ENCODE data around the gene GPC5.
"Not testable (repeated sequence)": the region's sequence is repeated elsewhere in the genome, so short reads cannot be mapped to it uniquely, and the experiment has no call there.

GPC5 gene

DNA sequence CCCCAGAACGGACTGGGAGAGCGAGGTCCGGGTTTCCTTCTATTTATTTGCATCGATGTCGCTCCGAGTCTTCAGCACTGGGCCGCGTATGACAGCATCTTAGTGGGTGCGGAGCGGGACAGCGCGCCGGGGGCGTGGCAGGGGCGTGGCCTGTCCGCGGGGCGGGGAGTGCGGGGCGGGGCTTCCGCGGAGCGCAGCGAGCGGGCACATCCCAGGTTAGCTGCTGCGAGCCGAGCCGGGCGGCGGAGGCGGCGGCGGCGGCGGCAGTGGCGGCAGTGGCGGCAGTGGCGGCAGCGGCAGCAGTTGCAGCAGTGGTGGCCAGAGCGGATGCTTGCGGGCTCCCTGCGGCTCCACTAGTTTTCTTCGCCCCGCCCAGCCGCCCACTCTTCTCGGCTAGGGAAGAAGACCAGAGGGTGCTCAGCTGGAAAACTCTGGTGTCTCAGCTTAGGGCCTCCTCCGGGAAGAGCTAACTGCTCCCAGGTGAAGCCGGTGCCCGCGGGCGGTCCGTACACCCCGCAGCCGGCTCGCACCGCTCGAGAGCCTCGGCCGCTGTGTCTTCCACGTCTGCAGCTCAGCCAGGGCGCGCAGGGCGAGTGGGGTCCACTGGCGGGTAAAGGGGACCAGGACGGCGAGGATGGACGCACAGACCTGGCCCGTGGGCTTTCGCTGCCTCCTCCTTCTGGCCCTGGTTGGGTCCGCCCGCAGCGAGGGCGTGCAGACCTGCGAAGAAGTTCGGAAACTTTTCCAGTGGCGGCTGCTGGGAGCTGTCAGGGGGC, at the start of gene GPC5:
Gene GPC5, plus strand, starts transcription at position 209 of the 776 bp plus-strand sequence.
- CTCF ChIA-PET = interaction anchor here (0.9 to 1.1 kb wide), 2 partner anchors 18 to 85 kb away, joined by 3 to 4 read pairs; no protein-coding TSS in a partner anchor
- no peak within 1 kb of the TSS for H3K27ac Mint-ChIP-seq
- H3K27me3 Mint-ChIP-seq = peaks cover 66% of the 10 kb centered on the region
- H3K36me3 Mint-ChIP-seq = no peaks in the 10 kb centered on the region
- peak within 1 kb of the TSS; percentile 57 for H3K4me3 Mint-ChIP-seq
- H3K9me3 Mint-ChIP-seq = no peaks in the 10 kb centered on the region
- peaks cover 11% of the 10 kb centered on the region for H3K4me1 Mint-ChIP-seq
- peak; percentile 85 for DNase-seq

DNA sequence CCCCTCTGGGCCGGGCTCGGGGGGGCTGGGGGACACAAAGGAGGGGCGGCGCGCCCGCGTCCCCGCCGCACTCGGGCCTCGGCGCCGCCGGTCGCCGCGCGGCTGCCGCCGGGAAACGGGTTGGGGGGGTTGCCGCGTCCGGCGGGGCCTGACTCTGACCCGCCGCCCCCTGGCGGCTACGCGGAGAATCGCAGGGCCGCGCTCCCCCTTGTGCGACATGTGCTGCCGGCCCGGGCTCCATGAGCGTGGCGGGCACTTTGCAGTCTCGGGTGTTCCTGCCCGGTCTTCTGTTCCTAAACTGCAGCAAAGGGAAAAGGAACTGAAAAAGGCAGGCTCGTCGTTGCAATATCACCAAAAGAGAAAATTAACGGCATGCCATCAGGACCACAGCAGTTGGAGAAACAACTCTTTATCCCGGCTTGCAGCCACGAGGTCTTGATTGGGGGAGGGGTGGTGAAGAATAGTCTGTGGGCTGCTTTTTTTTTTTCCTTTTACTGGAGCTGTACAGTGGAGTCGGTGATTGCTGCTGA, 49.5 kb upstream of the GPC5 start:
- DNase-seq = peak; percentile 92
- H3K4me3 Mint-ChIP-seq = peak overlapping the region; percentile 93
- H3K4me1 Mint-ChIP-seq = peaks cover 58% of the 10 kb centered on the region
- CTCF ChIA-PET = interaction anchor here (1.1 to 1.2 kb wide), 2 partner anchors 35 to 37 kb away, joined by 5 to 7 read pairs; no protein-coding TSS in a partner anchor
- H3K27me3 Mint-ChIP-seq = no peaks in the 10 kb centered on the region
- H3K27ac Mint-ChIP-seq = peak overlapping the region; percentile 88
- peaks cover 39% of the 10 kb centered on the region for H3K36me3 Mint-ChIP-seq
- no peaks in the 10 kb centered on the region for H3K9me3 Mint-ChIP-seq

DNA sequence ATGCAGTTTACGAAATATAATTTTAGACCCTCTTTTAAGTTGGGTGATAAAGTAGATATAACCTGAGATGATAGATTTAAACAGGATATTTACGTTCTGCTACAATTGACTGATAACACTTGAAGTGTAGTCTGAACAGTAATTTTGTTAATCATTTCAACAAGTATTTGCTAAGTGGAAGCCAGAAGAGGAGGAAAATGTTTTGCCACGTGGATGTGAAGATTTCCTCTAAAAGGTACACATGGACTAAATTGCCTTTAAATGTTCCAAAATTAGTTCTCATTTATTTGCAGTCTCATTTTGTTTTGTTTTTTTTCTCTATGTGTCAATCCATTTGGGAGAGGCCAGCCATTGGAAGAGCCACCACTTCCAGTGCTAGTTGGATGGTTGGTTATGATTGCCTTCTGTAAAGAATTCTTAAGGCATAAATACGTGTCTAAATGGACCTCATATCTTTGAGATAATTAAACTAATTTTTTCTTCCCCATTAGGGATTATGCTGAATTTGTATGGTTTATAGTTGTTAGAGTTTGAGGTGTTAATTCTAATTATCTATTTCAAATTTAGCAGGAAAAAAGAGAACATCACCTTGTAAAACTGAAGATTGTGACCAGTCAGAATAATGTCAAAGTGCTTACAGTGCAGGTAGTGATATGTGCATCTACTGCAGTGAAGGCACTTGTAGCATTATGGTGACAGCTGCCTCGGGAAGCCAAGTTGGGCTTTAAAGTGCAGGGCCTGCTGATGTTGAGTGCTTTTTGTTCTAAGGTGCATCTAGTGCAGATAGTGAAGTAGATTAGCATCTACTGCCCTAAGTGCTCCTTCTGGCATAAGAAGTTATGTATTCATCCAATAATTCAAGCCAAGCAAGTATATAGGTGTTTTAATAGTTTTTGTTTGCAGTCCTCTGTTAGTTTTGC, 48.2 kb upstream of the GPC5 start:
- Mint-ChIP-seq H3K9me3 (no peaks in the 10 kb centered on the region), H3K27ac (peak overlapping the region; percentile 65), H3K4me1 (peaks cover 63% of the 10 kb centered on the region), H3K36me3 (peaks cover 52% of the 10 kb centered on the region), H3K27me3 (no peaks in the 10 kb centered on the region), H3K4me3 (peak overlapping the region; percentile 93)
- CTCF ChIA-PET = interaction anchor here (0.6 to 1.6 kb wide), 4 partner anchors 20 to 39 kb away, joined by 3 to 7 read pairs (median 4); no protein-coding TSS in a partner anchor
- DNase-seq = no peak

DNA sequence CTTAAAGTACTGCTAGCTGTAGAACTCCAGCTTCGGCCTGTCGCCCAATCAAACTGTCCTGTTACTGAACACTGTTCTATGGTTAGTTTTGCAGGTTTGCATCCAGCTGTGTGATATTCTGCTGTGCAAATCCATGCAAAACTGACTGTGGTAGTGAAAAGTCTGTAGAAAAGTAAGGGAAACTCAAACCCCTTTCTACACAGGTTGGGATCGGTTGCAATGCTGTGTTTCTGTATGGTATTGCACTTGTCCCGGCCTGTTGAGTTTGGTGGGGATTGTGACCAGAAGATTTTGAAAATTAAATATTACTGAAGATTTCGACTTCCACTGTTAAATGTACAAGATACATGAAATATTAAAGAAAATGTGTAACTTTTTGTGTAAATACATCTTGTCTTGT, 47.3 kb upstream of the GPC5 start:
- DNase-seq = no peak
- Mint-ChIP-seq H3K36me3 (peaks cover 61% of the 10 kb centered on the region), H3K4me3 (peak overlapping the region; percentile 93), H3K27ac (no peak overlapping the region), H3K27me3 (no peaks in the 10 kb centered on the region), H3K4me1 (peaks cover 59% of the 10 kb centered on the region), H3K9me3 (no peaks in the 10 kb centered on the region)
- CTCF ChIA-PET = interaction anchor here (0.6 to 1.6 kb wide), 2 partner anchors 20 to 33 kb away, joined by 3 read pairs; no protein-coding TSS in a partner anchor

DNA sequence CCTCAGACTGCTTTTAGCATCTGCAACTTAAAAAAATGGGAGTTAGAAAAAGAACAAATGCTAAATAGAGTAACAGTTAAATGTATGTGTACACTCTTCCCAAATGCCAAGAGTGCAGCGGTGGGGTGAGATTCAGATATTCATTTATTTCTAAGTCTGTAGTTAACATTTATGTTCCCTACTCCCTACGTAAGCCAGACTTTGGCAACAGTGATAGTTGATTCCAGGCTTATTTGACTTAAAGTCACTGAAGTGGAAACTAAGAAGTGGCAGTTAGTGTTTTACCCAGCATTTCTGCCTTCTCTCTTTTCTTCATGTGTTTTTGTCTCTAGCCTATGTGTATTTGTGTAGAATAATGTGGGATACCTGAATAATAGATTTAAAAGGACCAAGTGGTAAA, 46.4 kb upstream of the GPC5 start:
- no peak overlapping the region for H3K4me3 Mint-ChIP-seq
- CTCF ChIA-PET = interaction anchor here (1.1 to 1.6 kb wide), 2 partner anchors 21 to 40 kb away, joined by 3 read pairs; no protein-coding TSS in a partner anchor
- H3K4me1 Mint-ChIP-seq = peaks cover 53% of the 10 kb centered on the region
- no peaks in the 10 kb centered on the region for H3K27me3 Mint-ChIP-seq
- no peaks in the 10 kb centered on the region for H3K9me3 Mint-ChIP-seq
- H3K36me3 Mint-ChIP-seq = peaks cover 69% of the 10 kb centered on the region
- no peak overlapping the region for H3K27ac Mint-ChIP-seq
- DNase-seq = no peak

DNA sequence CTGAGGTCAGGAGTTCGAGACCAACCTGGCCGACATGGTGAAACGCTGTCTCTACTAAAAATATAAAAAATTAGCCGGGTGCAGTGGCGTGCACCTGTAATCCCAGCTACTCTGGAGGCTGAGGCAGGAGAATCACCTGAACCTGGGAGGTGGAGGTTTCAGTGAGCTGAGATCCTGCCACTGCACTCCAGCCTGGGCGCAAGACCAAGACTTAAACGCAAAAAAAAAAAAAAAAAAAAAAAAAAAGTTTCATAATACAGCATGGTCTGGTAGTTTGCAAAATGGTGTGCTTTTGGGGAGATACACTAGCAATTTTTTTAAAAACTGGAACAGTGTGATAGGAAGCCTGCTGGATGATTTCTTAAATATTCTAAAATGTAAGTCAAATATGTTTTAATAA, 45.5 kb upstream of the GPC5 start:
- H3K4me3 Mint-ChIP-seq, H3K27me3 Mint-ChIP-seq, DNase-seq, H3K9me3 Mint-ChIP-seq, H3K27ac Mint-ChIP-seq: not testable (repeated sequence)
- Mint-ChIP-seq H3K36me3 (peaks cover 75% of the 10 kb centered on the region), H3K4me1 (peaks cover 52% of the 10 kb centered on the region)
- CTCF ChIA-PET = interaction anchor here (1.1 kb wide), 1 partner anchor 41 kb away, joined by 3 read pairs; no protein-coding TSS in a partner anchor

DNA sequence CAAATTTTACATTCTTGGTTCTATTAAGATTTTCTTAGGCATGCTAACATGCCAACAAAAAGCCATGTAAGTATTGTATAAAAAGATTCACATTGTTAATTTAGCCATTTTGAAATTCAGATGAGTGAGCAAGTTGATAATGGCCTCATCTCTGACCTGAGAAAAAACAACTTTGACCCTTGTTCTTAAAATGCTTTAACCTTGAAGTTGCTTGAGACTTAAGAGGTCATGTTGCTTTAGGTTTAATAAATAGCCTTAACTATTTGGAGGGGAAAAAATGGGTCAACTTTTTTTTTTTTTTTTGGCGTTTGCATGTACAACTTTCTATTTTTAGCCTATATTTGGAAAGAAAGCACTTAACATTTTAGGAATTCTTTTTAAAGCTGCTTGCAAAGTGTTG, 44.9 kb upstream of the GPC5 start:
- Mint-ChIP-seq H3K9me3 (no peaks in the 10 kb centered on the region), H3K27me3 (no peaks in the 10 kb centered on the region), H3K36me3 (peaks cover 79% of the 10 kb centered on the region), H3K4me1 (peaks cover 52% of the 10 kb centered on the region), H3K27ac (no peak overlapping the region), H3K4me3 (no peak overlapping the region)
- no peak for DNase-seq
- CTCF ChIA-PET = no interaction called here

DNA sequence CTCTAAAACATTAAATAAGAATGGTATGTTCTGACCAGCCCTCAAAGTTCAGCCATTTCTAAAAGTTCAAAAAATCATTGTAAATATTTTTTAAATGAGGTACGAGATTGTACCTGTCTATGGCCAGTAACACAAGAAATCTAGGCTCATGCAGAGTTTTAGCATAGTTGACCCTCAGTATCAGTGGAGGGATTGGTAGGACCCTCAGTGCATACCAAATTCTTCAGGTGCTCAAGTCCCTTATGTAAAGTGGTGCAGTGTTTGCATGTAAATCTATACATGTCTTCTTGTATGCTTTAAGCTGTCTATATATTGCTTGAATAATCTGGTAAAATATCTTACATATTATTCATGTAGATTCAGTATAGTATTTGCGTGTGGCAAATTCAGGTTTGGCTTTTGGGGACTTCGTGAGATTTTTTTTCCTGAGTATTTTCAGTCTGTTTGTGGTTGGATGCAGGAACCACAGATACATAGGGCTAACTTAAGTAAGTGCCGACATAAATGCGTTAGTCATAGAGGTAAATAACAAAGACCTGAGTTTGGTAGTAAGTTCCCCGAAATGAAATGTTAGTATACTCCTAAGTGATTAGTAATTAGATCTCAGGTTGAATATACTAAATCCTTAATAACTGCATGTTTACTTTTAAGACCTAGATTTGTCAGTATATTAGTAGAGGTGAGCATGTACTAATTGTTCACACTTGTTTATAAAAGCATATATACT, 43.2 kb upstream of the GPC5 start:
- H3K4me1 Mint-ChIP-seq = peaks cover 42% of the 10 kb centered on the region
- H3K27ac Mint-ChIP-seq = no peak overlapping the region
- H3K36me3 Mint-ChIP-seq = peaks cover 68% of the 10 kb centered on the region
- no peaks in the 10 kb centered on the region for H3K27me3 Mint-ChIP-seq
- DNase-seq = no peak
- no peak overlapping the region for H3K4me3 Mint-ChIP-seq
- CTCF ChIA-PET = no interaction called here
- H3K9me3 Mint-ChIP-seq = no peaks in the 10 kb centered on the region

DNA sequence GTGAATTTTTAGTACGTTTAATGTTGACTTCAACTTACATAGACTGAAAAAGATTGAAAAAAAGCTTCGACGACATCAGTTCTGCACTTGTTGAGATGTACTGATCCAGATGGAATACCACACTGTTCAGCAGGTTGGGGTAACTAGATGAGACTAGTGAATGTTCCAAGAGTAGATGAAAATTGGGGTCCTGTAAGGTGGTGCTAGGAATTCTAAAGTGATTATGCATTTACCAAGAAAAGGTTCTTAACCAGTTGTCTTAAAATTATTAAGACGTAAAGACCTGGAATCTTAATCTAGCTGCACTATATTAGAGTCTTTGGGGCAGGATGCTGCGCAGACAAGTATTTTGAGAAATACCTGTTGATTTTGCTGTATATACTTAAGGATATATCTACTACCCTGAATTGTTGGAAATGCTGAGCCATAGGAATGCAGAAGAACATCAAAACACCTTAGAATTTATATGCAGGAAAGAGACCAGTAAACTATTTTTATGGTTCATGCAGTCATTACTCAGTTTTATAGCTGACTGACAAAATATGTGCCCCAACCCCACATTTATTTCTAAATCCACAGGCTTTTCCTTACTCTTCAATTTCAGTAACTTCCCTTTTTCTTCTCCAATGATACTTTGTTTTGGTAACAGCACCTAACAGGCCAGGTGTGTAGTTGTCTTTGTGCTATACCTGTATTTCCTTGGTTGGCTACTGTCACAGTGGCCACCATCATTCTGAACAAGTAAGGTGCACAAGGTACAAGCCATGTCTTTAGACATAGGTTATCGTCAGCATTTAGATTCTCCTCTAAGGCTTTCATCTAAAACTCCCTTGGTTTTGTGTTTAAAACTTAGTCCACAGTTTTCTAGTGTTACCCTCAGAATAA, 42.4 kb upstream of the GPC5 start:
- CTCF ChIA-PET = no interaction called here
- H3K36me3 Mint-ChIP-seq = peaks cover 60% of the 10 kb centered on the region
- no peak overlapping the region for H3K27ac Mint-ChIP-seq
- H3K27me3 Mint-ChIP-seq = no peaks in the 10 kb centered on the region
- no peak overlapping the region for H3K4me3 Mint-ChIP-seq
- H3K4me1 Mint-ChIP-seq = peaks cover 34% of the 10 kb centered on the region
- no peak for DNase-seq
- no peaks in the 10 kb centered on the region for H3K9me3 Mint-ChIP-seq

DNA sequence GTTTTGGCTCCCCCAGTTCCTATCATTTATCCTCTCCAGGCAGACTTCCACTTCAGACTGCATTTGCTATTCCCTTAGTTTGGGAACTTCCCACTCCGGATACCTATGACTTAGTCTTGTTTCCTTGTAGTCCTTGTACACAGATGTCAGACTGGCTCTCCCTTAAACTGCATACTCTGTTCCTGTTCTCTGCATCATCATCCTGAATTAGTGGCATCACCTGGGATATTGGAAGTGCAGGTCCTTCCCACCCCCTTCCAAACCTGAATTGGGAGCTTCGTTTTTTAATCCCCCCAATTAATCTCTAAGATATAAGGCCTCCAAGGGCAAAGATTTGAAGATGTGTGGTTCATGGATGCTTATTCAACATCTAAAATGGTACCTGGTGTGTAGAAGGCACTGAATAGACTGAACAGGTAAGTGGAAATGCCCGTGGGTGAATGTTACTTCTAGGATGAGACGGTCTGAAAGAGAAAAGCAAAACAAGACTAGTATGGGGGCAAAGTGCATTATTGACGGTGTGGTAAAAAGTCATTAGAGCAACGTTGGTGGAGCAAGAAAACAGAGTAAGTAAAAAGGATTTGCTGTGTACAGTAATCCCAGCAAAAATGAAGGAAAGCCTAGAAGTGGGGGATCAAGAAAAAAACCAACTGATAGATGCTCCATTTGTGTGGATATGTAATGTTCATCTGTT, 41.4 kb upstream of the GPC5 start:
- H3K4me1 Mint-ChIP-seq = peaks cover 24% of the 10 kb centered on the region
- no peaks in the 10 kb centered on the region for H3K27me3 Mint-ChIP-seq
- no peaks in the 10 kb centered on the region for H3K9me3 Mint-ChIP-seq
- H3K27ac Mint-ChIP-seq = peak overlapping the region; percentile 2
- H3K36me3 Mint-ChIP-seq = peaks cover 55% of the 10 kb centered on the region
- no peak for DNase-seq
- no peak overlapping the region for H3K4me3 Mint-ChIP-seq
- CTCF ChIA-PET = no interaction called here

DNA sequence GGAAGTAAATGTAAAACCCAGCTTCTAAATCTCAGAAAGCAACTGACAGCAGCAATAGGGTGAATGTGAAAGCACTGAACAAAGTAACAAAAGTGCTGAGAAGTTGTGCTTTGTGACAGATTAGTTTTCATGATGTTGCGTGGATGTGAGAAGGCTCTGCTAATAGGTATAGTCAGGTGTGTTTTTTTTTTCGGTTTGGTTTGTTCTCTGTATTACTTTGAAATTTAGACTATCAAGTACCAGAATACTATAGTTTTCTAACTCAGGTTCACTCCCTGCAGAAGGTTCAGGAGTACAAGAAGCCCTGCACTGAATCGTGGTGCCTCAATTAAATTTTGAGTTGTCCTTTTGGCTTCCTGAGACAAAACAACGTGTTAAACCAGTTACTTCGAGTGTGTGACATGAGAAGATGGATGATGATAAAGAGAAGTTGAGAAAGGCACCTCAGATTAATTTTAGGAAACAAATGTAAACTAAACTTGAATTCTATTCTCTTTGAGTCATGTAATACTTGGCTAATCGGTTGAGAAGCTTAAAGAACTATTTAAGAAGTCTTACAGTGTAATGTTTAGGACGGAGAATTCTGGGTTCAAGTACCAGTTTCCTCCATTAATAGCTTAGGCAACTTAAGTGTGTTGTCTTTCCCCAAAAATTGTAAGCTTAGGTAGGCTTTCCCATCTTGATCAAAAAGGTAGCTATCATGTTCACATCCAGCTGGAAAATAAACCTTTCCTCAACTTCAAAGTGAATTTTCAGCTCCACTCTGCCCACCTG, 40.6 kb upstream of the GPC5 start:
- H3K27ac Mint-ChIP-seq = peak overlapping the region; percentile 2

DNA sequence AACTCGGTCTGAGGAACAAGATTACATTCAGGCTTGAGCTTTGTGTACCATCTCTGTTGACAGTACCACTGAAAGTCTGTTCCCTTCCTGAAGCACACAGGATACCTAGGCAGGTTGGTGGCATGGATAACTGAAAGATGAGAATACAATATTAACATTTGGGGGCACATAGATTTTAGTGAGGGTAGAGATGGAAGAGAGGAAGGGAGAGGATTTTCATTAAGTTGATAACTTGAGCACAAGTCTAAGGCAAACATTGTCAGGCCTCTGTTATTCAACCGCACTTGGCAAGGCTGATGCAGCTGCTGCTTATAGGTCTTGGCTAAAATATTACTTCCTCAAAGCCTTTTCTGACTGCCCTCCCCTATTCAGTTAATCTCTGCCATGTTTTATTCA, 40.0 kb upstream of the GPC5 start:
- Mint-ChIP-seq H3K4me1 (peaks cover 14% of the 10 kb centered on the region), H3K4me3 (no peak overlapping the region), H3K36me3 (peaks cover 47% of the 10 kb centered on the region), H3K27me3 (no peaks in the 10 kb centered on the region), H3K9me3 (no peaks in the 10 kb centered on the region), H3K27ac (no peak overlapping the region)
- CTCF ChIA-PET = no interaction called here
- DNase-seq = no peak

More for the DNA sequence above, 40.6 kb upstream of the GPC5 start:
- Mint-ChIP-seq H3K4me1 (peaks cover 18% of the 10 kb centered on the region), H3K27me3 (no peaks in the 10 kb centered on the region), H3K4me3 (no peak overlapping the region), H3K9me3 (no peaks in the 10 kb centered on the region), H3K36me3 (peaks cover 50% of the 10 kb centered on the region)
- DNase-seq = no peak
- CTCF ChIA-PET = no interaction called here
